Putamen (tissue), 1 donor: Measurements from ENCODE around the gene PNPLA3.

Experiments used
- DNase-seq: peaks from one replicate; pipeline ENCODE4 v3.0.0-alpha.2; 2016; ENCODE audit warnings: low spot score

The PNPLA3 gene

GRCh38 chr22:43967069-43967468, 43.5 kb downstream of the PNPLA3 start:
- DNase-seq, result no peak

GRCh38 chr22:43968614-43969013, 45.0 kb downstream of the PNPLA3 start:
- no peak for DNase-seq

GRCh38 chr22:43969021-43969878, 45.6 kb downstream of the PNPLA3 start:
- DNase-seq, result no peak

- DNase-seq, result no peak
Measured at GRCh38 chr22:43969989-43970755, 46.6 kb downstream of the PNPLA3 start.

- no peak for DNase-seq
Measured at GRCh38 chr22:43971112-43971511, 47.5 kb downstream of the PNPLA3 start.

- no peak for DNase-seq
Measured at GRCh38 chr22:43972931-43973462, 49.4 kb downstream of the PNPLA3 start.

GRCh38 chr22:43974028-43974545, 50.5 kb downstream of the PNPLA3 start:
- DNase-seq, result no peak

GRCh38 chr22:43975041-43975440, 51.4 kb downstream of the PNPLA3 start:
- no peak for DNase-seq

GRCh38 chr22:43976861-43977795, 53.5 kb downstream of the PNPLA3 start:
- no peak for DNase-seq

- no peak for DNase-seq
Measured at GRCh38 chr22:43978558-43978957, 55.0 kb downstream of the PNPLA3 start.

GRCh38 chr22:43980579-43980978, 57.0 kb downstream of the PNPLA3 start:
- no peak for DNase-seq

GRCh38 chr22:43980996-43981395, 57.4 kb downstream of the PNPLA3 start:
- DNase-seq, result no peak

GRCh38 chr22:43983808-43984207, 60.2 kb downstream of the PNPLA3 start:
- no peak for DNase-seq

- DNase-seq, result no peak
Measured at GRCh38 chr22:43985532-43985931, 61.9 kb downstream of the PNPLA3 start.

- DNase-seq, result no peak
Measured at GRCh38 chr22:43988116-43988820, 64.7 kb downstream of the PNPLA3 start.

- DNase-seq, result no peak
Measured at GRCh38 chr22:43988960-43989359, 65.4 kb downstream of the PNPLA3 start.

GRCh38 chr22:43990044-43990443, 66.4 kb downstream of the PNPLA3 start:
- DNase-seq, result no peak

- no peak for DNase-seq
Measured at GRCh38 chr22:43991316-43992020, 67.9 kb downstream of the PNPLA3 start.

GRCh38 chr22:43992331-43992821, 68.8 kb downstream of the PNPLA3 start:
- DNase-seq, result no peak
